Glutamatergic neuron (in vitro differentiated cells): ENCODE results near the gene ERLIN1. TPM values are rescaled to one million over a fixed set of nuclear protein-coding genes. Genes with fewer than 3 reads are reported as not detected.

ENCODE experiments used
- DNase-seq: peaks from one replicate; pipeline ENCODE4 v3.0.0; 2022
- H3K27ac Mint-ChIP-seq: one replicate; pipeline ENCODE4 v1.8.0; 2020; ENCODE audit warnings: mild to moderate bottlenecking, mixed read lengths, inconsistent platforms; ENCODE audit not compliant: unreplicated experiment
- H3K27me3 Mint-ChIP-seq: one replicate; pipeline ENCODE4 v1.8.0; 2020; ENCODE audit warnings: mild to moderate bottlenecking, moderate library complexity, mixed read lengths, inconsistent platforms; ENCODE audit not compliant: unreplicated experiment
- H3K36me3 Mint-ChIP-seq: one replicate; pipeline ENCODE4 v1.8.0; 2020; ENCODE audit warnings: mild to moderate bottlenecking, mixed read lengths, inconsistent platforms; ENCODE audit not compliant: unreplicated experiment
- H3K4me1 Mint-ChIP-seq: one replicate; pipeline ENCODE4 v1.8.0; 2020; ENCODE audit warnings: mild to moderate bottlenecking, low read depth, mixed read lengths, inconsistent platforms; ENCODE audit not compliant: unreplicated experiment
- H3K4me3 Mint-ChIP-seq: one replicate; pipeline ENCODE4 v1.8.0; 2020; ENCODE audit warnings: mild to moderate bottlenecking, mixed read lengths, inconsistent platforms; ENCODE audit not compliant: unreplicated experiment
- H3K9me3 Mint-ChIP-seq: one replicate; pipeline ENCODE4 v1.8.0; 2020; ENCODE audit warnings: mild to moderate bottlenecking, moderate library complexity, mixed read lengths, inconsistent platforms; ENCODE audit not compliant: unreplicated experiment
- total RNA-seq: library from RNA; stranded (reverse); fragmentation: NEBNext Ultra II Directional; extraction: Animal tissue kit (Norgen Biotek cat#: 25700); gene quantifications from one replicate; pipeline ENCODE4 v1.2.1, GENCODE V29; 2021; ENCODE audit not compliant: unreplicated experiment
- TF ChIP-seq, protein P1 (sequence below): fragments of 200-600 bp; sonication (generic); IDR thresholded peaks from one replicate; pipeline ENCODE4 v1.5.0; 2021; ENCODE audit not compliant: partially characterized antibody, unreplicated experiment

ERLIN1 gene
- total RNA-seq, 1 donor from 2014 or later, result 7.6 TPM

GRCh38 chr10:100201549-100201948, 15.7 kb upstream of the ERLIN1 start:
- TF ChIP-seq, protein P1, sequence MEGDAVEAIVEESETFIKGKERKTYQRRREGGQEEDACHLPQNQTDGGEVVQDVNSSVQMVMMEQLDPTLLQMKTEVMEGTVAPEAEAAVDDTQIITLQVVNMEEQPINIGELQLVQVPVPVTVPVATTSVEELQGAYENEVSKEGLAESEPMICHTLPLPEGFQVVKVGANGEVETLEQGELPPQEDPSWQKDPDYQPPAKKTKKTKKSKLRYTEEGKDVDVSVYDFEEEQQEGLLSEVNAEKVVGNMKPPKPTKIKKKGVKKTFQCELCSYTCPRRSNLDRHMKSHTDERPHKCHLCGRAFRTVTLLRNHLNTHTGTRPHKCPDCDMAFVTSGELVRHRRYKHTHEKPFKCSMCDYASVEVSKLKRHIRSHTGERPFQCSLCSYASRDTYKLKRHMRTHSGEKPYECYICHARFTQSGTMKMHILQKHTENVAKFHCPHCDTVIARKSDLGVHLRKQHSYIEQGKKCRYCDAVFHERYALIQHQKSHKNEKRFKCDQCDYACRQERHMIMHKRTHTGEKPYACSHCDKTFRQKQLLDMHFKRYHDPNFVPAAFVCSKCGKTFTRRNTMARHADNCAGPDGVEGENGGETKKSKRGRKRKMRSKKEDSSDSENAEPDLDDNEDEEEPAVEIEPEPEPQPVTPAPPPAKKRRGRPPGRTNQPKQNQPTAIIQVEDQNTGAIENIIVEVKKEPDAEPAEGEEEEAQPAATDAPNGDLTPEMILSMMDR, result no peak
- Mint-ChIP-seq H3K9me3 (peaks cover 3% of the 10 kb centered on the region), H3K27me3 (peaks cover 3% of the 10 kb centered on the region), H3K4me3 (no peak overlapping the region), H3K27ac (no peak overlapping the region), H3K4me1 (peaks cover 26% of the 10 kb centered on the region), H3K36me3 (peaks cover 4% of the 10 kb centered on the region)
- DNase-seq, result no peak

- Mint-ChIP-seq H3K4me1 (no peaks in the 10 kb centered on the region), H3K9me3 (no peaks in the 10 kb centered on the region), H3K27ac (no peak overlapping the region), H3K36me3 (no peaks in the 10 kb centered on the region), H3K4me3 (no peak overlapping the region), H3K27me3 (no peaks in the 10 kb centered on the region)
- DNase-seq, result no peak
- TF ChIP-seq, protein P1, result no peak
These were observed 8.9 kb upstream of the ERLIN1 start for GRCh38 chr10:100194711-100195110.

- Mint-ChIP-seq H3K36me3 (no peaks in the 10 kb centered on the region), H3K4me1 (no peaks in the 10 kb centered on the region), H3K9me3 (no peaks in the 10 kb centered on the region), H3K4me3 (no peak overlapping the region), H3K27me3 (no peaks in the 10 kb centered on the region), H3K27ac (no peak overlapping the region)
- DNase-seq, result no peak
- TF ChIP-seq, protein P1, result no peak
These were observed 6.5 kb upstream of the ERLIN1 start for GRCh38 chr10:100192350-100192749.

- H3K9me3 Mint-ChIP-seq, result peaks cover 7% of the 10 kb centered on the region
- H3K4me1 Mint-ChIP-seq, result peaks cover 9% of the 10 kb centered on the region
- peak overlapping the region; percentile 99 for H3K4me3 Mint-ChIP-seq
- no peaks in the 10 kb centered on the region for H3K36me3 Mint-ChIP-seq
- peaks cover 3% of the 10 kb centered on the region for H3K27me3 Mint-ChIP-seq
- TF ChIP-seq, protein P1, result no peak
- DNase-seq, result peak; percentile 34
- H3K27ac Mint-ChIP-seq, result peak overlapping the region; percentile 94
These were observed 704 bp upstream of the ERLIN1 start for GRCh38 chr10:100186253-100187212.

DNA sequence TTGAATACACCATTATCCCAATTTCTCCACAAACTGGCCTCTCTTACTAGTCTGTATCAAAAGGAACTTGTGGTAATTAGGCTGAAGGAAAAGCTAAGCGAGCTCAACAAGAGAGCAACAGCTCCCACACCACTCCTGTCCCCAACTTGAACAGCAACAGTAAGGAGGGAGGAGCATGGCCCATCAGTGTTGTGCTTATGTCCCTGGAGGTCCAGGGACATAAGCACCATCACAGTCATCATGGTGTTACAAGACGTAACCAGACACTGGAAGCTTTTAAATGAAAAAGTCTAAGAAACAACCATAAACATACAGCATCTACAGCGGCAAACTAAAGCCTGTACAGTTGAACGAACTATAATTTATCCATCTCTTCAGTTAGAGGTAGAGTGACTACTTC, 989 bp downstream of the ERLIN1 start:
- Mint-ChIP-seq H3K4me1 (peaks cover 9% of the 10 kb centered on the region), H3K4me3 (peak overlapping the region; percentile 99), H3K36me3 (no peaks in the 10 kb centered on the region), H3K27me3 (peaks cover 3% of the 10 kb centered on the region), H3K9me3 (peaks cover 7% of the 10 kb centered on the region), H3K27ac (peak overlapping the region; percentile 90)
- TF ChIP-seq, protein P1, result no peak
- DNase-seq, result no peak
